HT-29 (cell line): ENCODE measurements around the gene CNNM1. TPM values are rescaled to one million over a fixed set of nuclear protein-coding genes. Genes with fewer than 3 reads are reported as not detected.

ENCODE experiments used
- DNase-seq: peaks from one replicate; pipeline ENCODE4 v3.0.0-alpha.2; 2015; ENCODE audit warnings: low spot score
- total RNA-seq: library from RNA; depleted of rRNA; stranded (reverse); fragments of >200 nt; shearing (Covaris generic); gene quantifications from 2 replicates; pipeline ENCODE4 v1.2.3, GENCODE V29; 2014; rRNA removed

The CNNM1 gene
- not detected in 2 replicates for total RNA-seq

GRCh38 chr10:99329304-99329553, at the start of gene CNNM1:
TSS of gene CNNM1 (plus strand) at chr10:99329356. CDS start at chr10:99329388, 32 bp downstream.
- no peak for DNase-seq

GRCh38 chr10:99279626-99280111, 49.5 kb upstream of the CNNM1 start:
- no peak for DNase-seq

GRCh38 chr10:99280472-99280871, 48.7 kb upstream of the CNNM1 start:
- DNase-seq = no peak

GRCh38 chr10:99285881-99286280, 43.3 kb upstream of the CNNM1 start:
- no peak for DNase-seq

GRCh38 chr10:99290306-99290705, 38.9 kb upstream of the CNNM1 start:
- no peak for DNase-seq

- DNase-seq = no peak
Observed at GRCh38 chr10:99292159-99292558, 37.0 kb upstream of the CNNM1 start.

GRCh38 chr10:99296605-99297004, 32.6 kb upstream of the CNNM1 start:
- no peak for DNase-seq

GRCh38 chr10:99297033-99297432, 32.1 kb upstream of the CNNM1 start:
- DNase-seq = no peak

- no peak for DNase-seq
Observed at GRCh38 chr10:99303899-99304861, 25.0 kb upstream of the CNNM1 start.

- no peak for DNase-seq
Observed at GRCh38 chr10:99304862-99305229, 24.3 kb upstream of the CNNM1 start.

- no peak for DNase-seq
Observed at GRCh38 chr10:99312501-99312900, 16.7 kb upstream of the CNNM1 start.

GRCh38 chr10:99315853-99316252, 13.3 kb upstream of the CNNM1 start:
- no peak for DNase-seq

- DNase-seq = no peak
Observed at GRCh38 chr10:99316374-99316773, 12.8 kb upstream of the CNNM1 start.

- no peak for DNase-seq
Observed at GRCh38 chr10:99318048-99318447, 11.1 kb upstream of the CNNM1 start.

- DNase-seq = no peak
Observed at GRCh38 chr10:99318475-99318874, 10.7 kb upstream of the CNNM1 start.

- no peak for DNase-seq
Observed at GRCh38 chr10:99325281-99325680, 3.9 kb upstream of the CNNM1 start.

- no peak for DNase-seq
Observed at GRCh38 chr10:99326871-99327270, 2.3 kb upstream of the CNNM1 start.

GRCh38 chr10:99328579-99329303, 415 bp upstream of the CNNM1 start:
- DNase-seq = no peak

- no peak for DNase-seq
Observed at GRCh38 chr10:99329554-99330346, 594 bp downstream of the CNNM1 start.

- DNase-seq = no peak
Observed at GRCh38 chr10:99330347-99330924, 1.3 kb downstream of the CNNM1 start.

GRCh38 chr10:99331207-99331803, 2.1 kb downstream of the CNNM1 start:
- DNase-seq = no peak
